Left lobe of liver (tissue), 2 donors: Measurements from ENCODE around the gene DIAPH1. TPM values are rescaled to one million over a fixed set of nuclear protein-coding genes. Genes with fewer than 3 reads are reported as not detected.

Source experiments
- ATAC-seq: fragments of 200-7000 bp; cut with Tn5 transposase; one replicate; pipeline ENCODE4 v1.9.1; 2020; ENCODE audit warnings: mild to moderate bottlenecking, moderate library complexity
- DNase-seq: peaks from one replicate; pipeline ENCODE4 v3.0.0-alpha.2; 2020; ENCODE audit warnings: low spot score
- total RNA-seq: library from RNA; stranded (reverse); gene quantifications from one replicate; pipeline ENCODE4 v1.2.1, GENCODE V29; 2021
- donor health status: DM: no; HTN: no; CAD: no; lungs with moderate emphysema.
- donor health status: DM: no; HTN: yes; CAD: no.

Gene DIAPH1
- total RNA-seq, 1 donor from 2014 or later: 120 TPM

GRCh38 chr5:141485321-141486055 lies 133.3 kb downstream of the DIAPH1 start:
- DNase-seq (no peak), ATAC-seq (no peak)

DNA sequence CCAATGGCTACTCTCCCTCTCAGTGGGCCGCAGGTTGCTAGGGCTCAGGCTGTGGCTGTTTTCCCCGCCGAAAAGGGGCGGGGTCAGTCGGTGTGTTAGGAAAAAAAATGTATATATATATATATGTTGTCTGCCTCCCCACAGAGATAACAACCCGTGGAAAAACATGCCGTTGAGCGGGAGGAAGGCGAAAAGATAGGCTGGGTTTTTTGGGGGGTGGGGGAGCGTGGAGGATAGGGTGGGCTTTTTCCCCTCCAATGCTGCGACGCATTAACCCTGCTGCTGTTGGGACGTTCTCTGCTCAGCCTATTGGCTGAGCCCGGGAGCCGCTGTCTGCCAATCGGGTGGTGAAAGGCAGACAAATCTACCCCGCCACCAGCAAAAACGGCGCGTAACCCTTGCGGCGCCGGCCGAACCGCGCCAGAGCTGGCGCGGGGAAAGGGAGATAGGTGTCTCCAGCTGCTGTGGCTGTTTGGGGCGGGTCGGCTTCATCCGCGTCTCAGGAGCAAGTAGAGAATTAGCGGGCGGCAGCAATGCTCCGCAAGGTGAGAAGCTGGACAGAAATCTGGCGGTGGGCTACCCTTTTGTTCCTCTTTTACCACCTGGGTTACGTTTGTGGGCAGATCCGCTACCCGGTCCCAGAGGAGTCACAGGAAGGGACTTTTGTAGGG lies 134.0 kb downstream of the DIAPH1 start, which contains the start of gene PCDHGC4:
TSS of gene PCDHGC4 (plus strand) at position 390 of the 671 bp plus-strand sequence. CDS start at position 534, 144 bp downstream.
- ATAC-seq (no peak), DNase-seq (no peak)

DNA sequence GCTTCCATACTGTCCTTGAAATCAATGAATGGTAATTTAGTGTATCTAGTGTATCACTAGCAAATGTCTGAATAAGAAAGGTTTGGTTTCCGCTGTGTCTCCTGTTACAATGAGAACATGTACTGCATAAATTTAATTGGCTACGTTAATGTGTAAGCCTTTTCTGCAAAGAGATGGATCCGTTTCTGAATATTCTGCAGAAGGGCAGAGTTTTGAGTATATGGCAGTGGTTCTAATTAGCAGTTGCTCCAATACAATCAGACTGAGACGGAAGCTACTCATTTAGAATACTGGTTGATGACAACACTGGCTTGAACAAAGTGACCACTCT lies 134.5 kb downstream of the DIAPH1 start:
- ATAC-seq (no peak), DNase-seq (no peak)

DNA sequence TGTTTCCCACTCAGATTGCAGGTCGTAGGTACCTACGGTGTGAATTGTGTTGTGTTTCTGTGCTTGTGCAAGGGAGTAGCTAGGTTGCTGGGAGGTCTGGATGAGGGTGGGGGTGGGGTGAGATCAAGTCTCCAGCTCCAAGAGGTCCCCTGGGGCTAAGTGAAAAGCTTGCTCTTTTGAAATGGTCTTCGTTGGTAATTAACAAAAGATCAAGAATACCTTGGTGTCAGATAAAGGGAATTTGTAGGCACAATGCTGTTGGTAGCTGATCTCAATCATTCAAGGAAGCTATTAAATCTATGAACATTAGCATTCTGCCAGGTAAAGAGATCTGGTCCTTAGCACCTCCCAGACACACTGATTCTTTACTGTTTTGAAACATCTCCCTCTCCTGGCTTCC lies 134.9 kb downstream of the DIAPH1 start:
- DNase-seq (no peak), ATAC-seq (no peak)

GRCh38 chr5:141479776-141480175 lies 139.0 kb downstream of the DIAPH1 start:
- ATAC-seq (no peak), DNase-seq (no peak)

DNA sequence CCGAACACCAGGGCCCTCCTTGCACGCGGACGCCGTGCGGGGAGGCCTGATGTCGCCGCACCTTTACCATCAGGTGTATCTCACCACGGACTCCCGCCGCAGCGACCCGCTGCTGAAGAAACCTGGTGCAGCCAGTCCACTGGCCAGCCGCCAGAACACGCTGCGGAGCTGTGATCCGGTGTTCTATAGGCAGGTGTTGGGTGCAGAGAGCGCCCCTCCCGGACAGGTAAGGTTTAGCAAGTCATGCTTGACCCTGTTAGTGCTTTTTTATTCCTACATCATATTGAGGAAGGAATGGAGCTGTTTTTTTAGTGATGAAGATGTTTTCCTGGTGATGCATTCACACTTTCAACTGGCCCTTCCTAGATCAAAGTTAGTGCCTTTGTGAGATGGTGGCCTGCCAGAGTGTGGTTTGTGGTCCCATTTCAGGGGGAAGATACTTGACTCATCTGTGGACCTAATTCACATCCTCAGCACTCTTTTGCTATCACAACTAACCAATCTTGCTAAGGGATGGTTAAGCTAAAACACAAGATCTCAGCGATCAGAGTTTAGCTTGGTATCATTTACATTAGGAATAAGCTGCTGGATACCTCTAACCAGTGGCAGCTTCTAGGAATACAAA lies 140.4 kb downstream of the DIAPH1 start:
- DNase-seq (no peak), ATAC-seq (no peak)

- no peak for DNase-seq
- ATAC-seq: no peak
These were observed 141.0 kb downstream of the DIAPH1 start for GRCh38 chr5:141477815-141478214.

- no peak for DNase-seq
- no peak for ATAC-seq
These were observed 141.7 kb downstream of the DIAPH1 start for GRCh38 chr5:141477044-141477575.

- ATAC-seq (peak; percentile 72), DNase-seq (peak; percentile 55)
These were observed 142.5 kb downstream of the DIAPH1 start for GRCh38 chr5:141476132-141476911.

DNA sequence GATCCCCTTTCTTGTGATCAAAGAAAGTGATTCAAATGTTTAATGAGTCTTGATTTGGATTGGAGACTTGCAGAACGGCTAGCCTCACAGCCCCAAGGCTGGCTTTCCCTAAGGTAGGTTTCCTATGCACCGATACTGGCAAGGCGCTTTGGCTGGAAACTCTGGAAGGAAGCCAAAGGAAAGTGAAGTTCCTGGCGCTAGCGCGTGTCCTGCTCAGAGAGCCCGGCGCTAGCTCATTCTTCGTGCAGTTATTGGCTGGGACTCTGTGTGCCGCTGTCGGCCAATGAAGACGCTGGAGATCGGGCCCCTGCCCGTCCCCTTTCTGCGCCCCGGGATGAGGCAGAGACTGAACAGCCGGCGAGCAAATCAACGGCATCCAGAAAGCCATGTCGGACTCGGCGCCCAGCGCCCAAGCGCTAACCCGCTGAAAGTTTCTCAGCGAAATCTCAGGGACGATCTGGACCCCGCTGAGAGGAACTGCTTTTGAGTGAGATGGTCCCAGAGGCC lies 143.1 kb downstream of the DIAPH1 start, which contains the start of gene PCDHGC3:
TSS of gene PCDHGC3 (plus strand) at position 342 of the 507 bp plus-strand sequence. CDS start at position 493, 151 bp downstream.
- DNase-seq (peak; percentile 89), ATAC-seq (peak; percentile 97)

DNA sequence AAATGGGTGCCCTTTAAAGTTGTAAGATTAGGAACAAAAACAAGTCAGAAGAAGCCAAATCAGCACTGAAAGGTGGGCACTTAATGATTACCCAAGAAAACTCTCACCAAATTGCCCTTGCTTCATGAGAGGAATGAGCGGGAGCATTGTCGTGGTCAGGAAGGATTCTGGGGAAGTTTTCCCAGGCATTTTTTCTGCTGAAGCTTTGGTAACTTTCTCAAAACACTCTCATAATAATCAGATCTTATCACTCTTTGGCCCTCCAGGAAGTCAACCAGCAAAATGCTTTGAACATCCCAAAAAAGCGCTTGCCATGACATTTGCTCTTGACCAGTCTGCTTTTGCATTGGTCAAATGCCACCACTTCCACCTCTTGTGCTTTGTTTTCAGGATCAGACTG lies 153.4 kb downstream of the DIAPH1 start:
- DNase-seq: no peak

More for the DNA sequence above, 153.4 kb downstream of the DIAPH1 start:
- no peak for ATAC-seq

Other genes starting within 250 kb of the DIAPH1 start
- 0.83 TPM for gene PCDHGB3, start 248.8 kb downstream of the DIAPH1 start, total RNA-seq
- gene PCDHGA6, start 245.1 kb downstream of the DIAPH1 start, total RNA-seq: 0.68 TPM
- 0.33 TPM for gene PCDHGA7, start 236.3 kb downstream of the DIAPH1 start, total RNA-seq
- 2.2 TPM for gene PCDHGB4, start 231.3 kb downstream of the DIAPH1 start, total RNA-seq
- 0.35 TPM for gene PCDHGA8, start 226.4 kb downstream of the DIAPH1 start, total RNA-seq
- 4.2 TPM for gene PCDHGB5, start 221.1 kb downstream of the DIAPH1 start, total RNA-seq
- gene PCDHGA9, start 216.2 kb downstream of the DIAPH1 start, total RNA-seq: 0.65 TPM
- gene PCDHGB6, start 211.0 kb downstream of the DIAPH1 start, total RNA-seq: 2.3 TPM
- gene PCDHGA10, start 206.0 kb downstream of the DIAPH1 start, total RNA-seq: 2.2 TPM
- gene PCDHGB7, start 201.3 kb downstream of the DIAPH1 start, total RNA-seq: 2.0 TPM
- gene PCDHGA11, start 197.9 kb downstream of the DIAPH1 start, total RNA-seq: 0.68 TPM
- gene PCDHGA12, start 188.5 kb downstream of the DIAPH1 start, total RNA-seq: 1.0 TPM
- 8.5 TPM for gene PCDHGC3, start 143.0 kb downstream of the DIAPH1 start, total RNA-seq
- 0.65 TPM for gene PCDHGC4, start 134.0 kb downstream of the DIAPH1 start, total RNA-seq
- gene PCDHGC5, start 129.9 kb downstream of the DIAPH1 start, total RNA-seq: 0.40 TPM
- 28.7 TPM for gene HDAC3, start 17.8 kb upstream of the DIAPH1 start, total RNA-seq
- 0.96 TPM for gene RELL2, start 18.0 kb upstream of the DIAPH1 start, total RNA-seq
- gene FCHSD1, start 32.4 kb upstream of the DIAPH1 start, total RNA-seq: 1.7 TPM
- 3.3 TPM for gene ARAP3, start 63.2 kb upstream of the DIAPH1 start, total RNA-seq